Karpas-422 (cell line): Measurements from ENCODE around the gene PPP2R1B. TPM values are rescaled to one million over a fixed set of nuclear protein-coding genes. Genes with fewer than 3 reads are reported as not detected.

Experiments used
- DNase-seq: peaks from one replicate; pipeline ENCODE4 v3.0.0-alpha.2; 2015
- H2AFZ ChIP-seq: fragments of 200-600 bp; sonication (generic); 2 replicates; pipeline ENCODE4 v1.6.1; 2014; ENCODE audit warnings: antibody characterized with exemption, low read length, mixed read lengths
- H3K27ac ChIP-seq: fragments of 200-600 bp; sonication (generic); 2 replicates; pipeline ENCODE4 v1.5.1; 2014; ENCODE audit warnings: mild to moderate bottlenecking, low read length, moderate library complexity
- H3K27me3 ChIP-seq: fragments of 200-600 bp; sonication (generic); 2 replicates; pipeline ENCODE4 v1.6.1; 2014; ENCODE audit warnings: low read length, mixed read lengths
- H3K36me3 ChIP-seq: fragments of 200-600 bp; sonication (generic); 2 replicates; pipeline ENCODE4 v1.6.1; 2014; ENCODE audit warnings: low read length, mixed read lengths; ENCODE audit not compliant: insufficient read depth
- H3K4me1 ChIP-seq: fragments of 200-600 bp; sonication (generic); 2 replicates; pipeline ENCODE4 v1.6.1; 2014; ENCODE audit warnings: mild to moderate bottlenecking, low read length, mixed read lengths
- H3K4me2 ChIP-seq: fragments of 200-600 bp; sonication (generic); 2 replicates; pipeline ENCODE4 v1.6.1; 2014; ENCODE audit warnings: low read length, low read depth, mild to moderate bottlenecking; ENCODE audit not compliant: poor library complexity, severe bottlenecking
- H3K4me3 ChIP-seq: fragments of 200-600 bp; sonication (generic); 2 replicates; pipeline ENCODE4 v1.5.1; 2014; ENCODE audit warnings: mild to moderate bottlenecking, antibody characterized with exemption, low read length, mixed read lengths
- H3K79me2 ChIP-seq: fragments of 200-600 bp; sonication (generic); 2 replicates; pipeline ENCODE4 v1.6.1; 2014; ENCODE audit warnings: mild to moderate bottlenecking, low read length, mixed read lengths
- H3K9ac ChIP-seq: fragments of 200-600 bp; sonication (generic); 2 replicates; pipeline ENCODE4 v1.6.0; 2014; ENCODE audit warnings: low read length
- H3K9me2 ChIP-seq: fragments of 200-600 bp; sonication (generic), shearing (Covaris generic); replicated peaks from 2 replicates; pipeline ENCODE4 v1.6.0; 2014; ENCODE audit warnings: mild to moderate bottlenecking, low read length, moderate library complexity; ENCODE audit not compliant: insufficient read depth
- H3K9me3 ChIP-seq: fragments of 300-700, 200-600 bp; sonication (generic); 2 replicates; pipeline ENCODE4 v1.6.1; 2014; ENCODE audit warnings: low read length, mixed read lengths
- H4K20me1 ChIP-seq: fragments of 200-600 bp; sonication (generic); 2 replicates; pipeline ENCODE4 v1.6.1; 2014; ENCODE audit warnings: mild to moderate bottlenecking, antibody characterized with exemption, low read length, low read depth; ENCODE audit not compliant: insufficient read depth
- total RNA-seq: library from RNA; depleted of rRNA; stranded (reverse); fragments of >200 nt; shearing (Covaris generic); gene quantifications from 2 replicates; pipeline ENCODE4 v1.2.3, GENCODE V29; 2014; ENCODE audit warnings: low replicate concordance; rRNA removed

The PPP2R1B gene
- total RNA-seq, result 145 and 211 TPM in 2 replicates

DNA sequence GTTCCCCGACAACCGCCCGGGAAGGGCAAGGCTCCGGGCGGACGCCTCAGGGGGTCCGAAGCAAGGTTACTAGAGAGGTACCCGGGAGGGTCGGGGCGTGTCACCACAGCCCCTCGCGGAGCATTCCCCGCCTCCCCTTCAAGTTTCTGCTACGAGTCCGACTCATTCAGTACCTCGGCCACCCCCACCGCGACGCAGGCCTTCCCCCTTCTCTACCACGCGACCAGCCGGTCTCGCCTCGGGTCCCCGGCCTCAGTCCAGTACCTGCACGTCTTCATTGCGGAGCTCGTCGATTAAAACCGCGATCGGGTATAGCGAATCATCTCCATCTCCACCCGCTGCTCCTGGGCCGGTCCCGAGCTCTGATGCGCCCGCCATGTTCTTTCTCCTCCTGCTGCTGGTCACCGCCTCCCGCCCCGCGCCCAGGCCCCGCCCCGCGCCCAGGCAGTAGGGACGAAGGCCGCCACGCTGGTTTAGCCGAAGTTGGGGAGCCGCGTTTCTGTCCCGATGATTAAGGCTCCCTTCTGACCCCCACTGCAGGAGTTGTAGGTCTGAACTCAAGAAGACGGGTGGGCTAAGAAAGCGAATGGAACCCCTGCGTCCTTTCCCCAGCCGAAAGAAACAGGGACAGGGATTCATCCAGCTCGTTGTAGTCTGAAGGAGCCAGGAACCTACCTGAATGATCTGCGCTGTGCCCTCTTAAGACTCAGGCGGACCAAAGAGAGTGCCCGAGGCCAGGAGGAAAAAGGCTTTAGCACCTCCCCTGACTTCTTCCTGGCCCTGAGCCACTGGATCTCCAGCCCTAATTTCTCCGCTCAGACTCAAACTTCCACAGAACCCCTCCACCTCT is at the start of gene PPP2R1B:
PPP2R1B (minus strand) TSS at position 406 of the 850 bp plus-strand sequence; CDS start at position 378, 28 bp downstream.
- Histone ChIP-seq H3K4me3 (peak within 1 kb of the TSS; percentile 63), H2AFZ (peak within 1 kb of the TSS; percentile 97), H3K36me3 (peaks cover 33% of the 10 kb centered on the region)

DNA sequence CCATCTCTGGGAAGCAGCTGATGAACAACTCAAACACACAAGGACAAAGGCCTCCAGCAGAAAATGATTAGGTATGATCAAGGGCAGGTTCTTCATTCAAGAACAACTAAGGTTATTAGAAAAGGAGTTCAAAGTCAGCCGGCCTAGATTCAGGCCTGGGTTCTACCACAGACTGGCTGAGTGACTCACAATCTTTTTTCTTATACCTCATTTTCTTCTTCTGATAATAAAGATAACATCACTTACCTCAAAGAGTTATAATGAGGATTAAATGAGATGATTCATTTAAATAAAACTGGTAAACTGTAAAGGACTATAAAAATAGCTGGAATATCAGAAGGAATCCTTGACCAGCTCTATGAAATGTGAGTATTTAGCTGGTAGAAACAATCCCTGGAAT is 49.3 kb upstream of the PPP2R1B start:
- no peaks in the 10 kb centered on the region for H4K20me1 ChIP-seq
- no peaks in the 10 kb centered on the region for H3K36me3 ChIP-seq
- no peaks in the 10 kb centered on the region for H3K9me2 ChIP-seq
- DNase-seq, result no peak
- H2AFZ ChIP-seq, result no peak overlapping the region
- H3K9me3 ChIP-seq, result no peaks in the 10 kb centered on the region
- no peak overlapping the region for H3K4me3 ChIP-seq
- H3K4me1 ChIP-seq, result no peaks in the 10 kb centered on the region
- H3K9ac ChIP-seq, result no peak overlapping the region
- no peak overlapping the region for H3K4me2 ChIP-seq
- H3K27ac ChIP-seq, result no peak overlapping the region
- H3K27me3 ChIP-seq, result no peaks in the 10 kb centered on the region
- H3K79me2 ChIP-seq, result no peaks in the 10 kb centered on the region

More for the DNA sequence above, at the start of gene PPP2R1B:
- peaks cover 32% of the 10 kb centered on the region for H3K4me1 ChIP-seq
- H4K20me1 ChIP-seq, result no peaks in the 10 kb centered on the region
- H3K27ac ChIP-seq, result peak within 1 kb of the TSS; percentile 2
- no peaks in the 10 kb centered on the region for H3K9me2 ChIP-seq
- peak within 1 kb of the TSS; percentile 74 for H3K9ac ChIP-seq
- no peaks in the 10 kb centered on the region for H3K9me3 ChIP-seq
- DNase-seq, result peak; percentile 100
- H3K4me2 ChIP-seq, result peak within 1 kb of the TSS; percentile 69
- H3K27me3 ChIP-seq, result no peaks in the 10 kb centered on the region
- peaks cover 49% of the 10 kb centered on the region for H3K79me2 ChIP-seq

DNA sequence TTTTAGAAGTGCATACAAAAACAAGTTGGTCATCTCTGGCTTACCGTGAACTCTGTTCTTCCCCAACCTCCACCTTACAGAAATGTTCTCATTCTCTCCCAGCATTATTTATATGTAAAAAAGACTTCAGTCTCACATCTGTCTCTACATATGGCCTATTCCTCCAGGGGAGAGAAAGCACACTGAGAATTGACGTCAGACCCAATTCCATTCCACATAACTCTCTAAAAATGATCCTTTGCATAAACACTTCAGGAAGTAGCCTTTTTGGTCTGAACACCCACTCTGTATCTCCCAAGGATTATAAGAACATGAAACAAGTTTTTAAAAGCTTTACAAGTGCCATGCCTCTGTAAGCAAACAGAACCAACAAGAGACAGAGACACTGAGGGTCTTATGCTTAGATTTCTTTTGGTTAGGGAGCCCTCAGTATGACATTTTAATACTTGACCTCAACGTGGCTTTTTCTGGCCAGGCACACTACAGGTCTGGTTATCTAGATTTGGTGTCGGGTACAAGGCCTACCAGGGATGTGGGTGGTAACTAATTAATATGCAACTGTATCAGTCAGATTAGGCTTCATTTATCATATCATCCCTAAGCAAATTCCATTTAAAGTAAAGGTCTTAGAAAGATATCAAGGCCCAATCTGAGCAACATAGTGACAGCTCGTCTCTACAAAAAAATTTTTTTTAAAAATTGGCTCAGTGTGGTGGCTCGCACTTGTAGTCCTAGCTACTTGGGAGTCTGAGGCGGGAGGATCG is 48.5 kb upstream of the PPP2R1B start:
- no peaks in the 10 kb centered on the region for H3K36me3 ChIP-seq
- no peak overlapping the region for H3K9ac ChIP-seq
- no peaks in the 10 kb centered on the region for H3K4me1 ChIP-seq
- no peaks in the 10 kb centered on the region for H3K27me3 ChIP-seq
- H3K9me2 ChIP-seq, result no peaks in the 10 kb centered on the region
- H3K4me3 ChIP-seq, result no peak overlapping the region
- H4K20me1 ChIP-seq, result no peaks in the 10 kb centered on the region
- H3K27ac ChIP-seq, result no peak overlapping the region
- no peaks in the 10 kb centered on the region for H3K9me3 ChIP-seq
- H3K4me2 ChIP-seq, result no peak overlapping the region
- no peaks in the 10 kb centered on the region for H3K79me2 ChIP-seq
- H2AFZ ChIP-seq, result 0 out of 2 replicates have a peak overlapping the region, but pooled peaks have one; percentile 0
- DNase-seq, result no peak

DNA sequence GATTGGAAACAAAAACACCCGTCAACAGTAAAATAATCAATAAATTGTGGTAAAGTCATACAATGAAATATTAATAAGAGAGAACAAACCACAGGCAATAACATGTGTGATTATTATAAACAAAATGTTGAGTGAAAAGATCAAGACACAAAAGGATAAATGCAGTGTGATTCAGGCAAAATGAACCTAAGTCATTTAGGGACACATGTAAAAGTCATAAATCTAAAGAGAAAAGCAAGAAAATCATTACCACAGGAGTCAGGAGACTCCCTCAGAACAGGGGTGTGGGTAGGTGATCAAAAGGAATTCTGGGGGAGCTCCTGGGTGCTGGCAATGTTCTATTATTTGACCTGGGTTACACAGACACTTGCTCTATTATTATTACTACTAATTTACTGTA is 47.9 kb upstream of the PPP2R1B start:
- Histone ChIP-seq H3K9me3 (no peaks in the 10 kb centered on the region), H2AFZ (no peak overlapping the region), H3K4me1 (no peaks in the 10 kb centered on the region), H3K4me2 (no peak overlapping the region), H3K4me3 (no peak overlapping the region), H3K9ac (no peak overlapping the region), H3K27ac (no peak overlapping the region), H4K20me1 (no peaks in the 10 kb centered on the region), H3K9me2 (no peaks in the 10 kb centered on the region), H3K36me3 (no peaks in the 10 kb centered on the region), H3K79me2 (no peaks in the 10 kb centered on the region), H3K27me3 (no peaks in the 10 kb centered on the region)
- DNase-seq, result no peak

DNA sequence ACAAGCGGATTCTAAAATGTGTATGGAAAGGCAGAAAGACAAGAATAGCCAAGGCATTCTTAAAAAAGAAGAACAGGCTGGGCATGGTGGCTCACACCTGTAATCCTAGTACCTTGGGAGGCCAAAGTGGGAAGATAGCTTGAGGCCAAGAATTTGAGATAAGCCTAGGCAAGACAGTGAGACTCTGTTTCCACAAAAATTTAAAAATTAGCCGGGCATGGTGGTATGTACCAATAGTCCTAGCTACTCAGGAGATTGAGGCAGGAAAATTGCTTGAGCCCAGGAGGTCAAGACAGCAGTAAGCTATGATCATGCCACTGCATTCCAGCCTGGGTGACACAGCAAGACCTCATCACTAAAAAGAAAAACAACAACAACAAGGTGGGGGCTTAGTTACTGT is 46.0 kb upstream of the PPP2R1B start:
- Histone ChIP-seq H3K27ac (no peak overlapping the region), H3K27me3 (no peaks in the 10 kb centered on the region)
- no peak for DNase-seq

DNA sequence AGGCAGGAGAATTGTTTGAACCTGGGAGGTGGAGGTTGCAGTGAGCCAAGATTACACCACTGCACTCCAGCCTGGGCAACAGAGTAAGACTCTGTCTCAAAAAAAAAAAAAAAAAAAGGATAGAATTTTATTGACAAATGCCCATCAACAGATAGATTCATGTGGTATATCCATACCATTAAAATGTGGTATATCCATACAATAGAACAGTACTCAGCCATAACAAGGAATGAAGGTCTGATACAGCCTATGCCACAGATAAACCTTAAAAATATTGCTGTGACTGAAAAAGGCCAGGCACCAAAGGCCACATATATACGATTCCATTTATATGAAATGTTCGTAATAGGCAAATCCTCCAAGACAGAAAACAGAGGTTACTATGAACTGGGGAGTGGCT is 45.3 kb upstream of the PPP2R1B start:
- Histone ChIP-seq H3K4me3 (no peak overlapping the region), H3K79me2 (no peaks in the 10 kb centered on the region), H2AFZ (no peak overlapping the region)

More for the DNA sequence above, 46.0 kb upstream of the PPP2R1B start:
- H3K79me2 ChIP-seq, result no peaks in the 10 kb centered on the region
- H3K9me2 ChIP-seq, result no peaks in the 10 kb centered on the region
- H3K4me1 ChIP-seq, result no peaks in the 10 kb centered on the region
- H4K20me1 ChIP-seq, result no peaks in the 10 kb centered on the region
- no peak overlapping the region for H3K9ac ChIP-seq
- no peak overlapping the region for H3K4me2 ChIP-seq
- H3K9me3 ChIP-seq, result no peaks in the 10 kb centered on the region
- H3K36me3 ChIP-seq, result no peaks in the 10 kb centered on the region
- no peak overlapping the region for H2AFZ ChIP-seq
- no peak overlapping the region for H3K4me3 ChIP-seq

DNA sequence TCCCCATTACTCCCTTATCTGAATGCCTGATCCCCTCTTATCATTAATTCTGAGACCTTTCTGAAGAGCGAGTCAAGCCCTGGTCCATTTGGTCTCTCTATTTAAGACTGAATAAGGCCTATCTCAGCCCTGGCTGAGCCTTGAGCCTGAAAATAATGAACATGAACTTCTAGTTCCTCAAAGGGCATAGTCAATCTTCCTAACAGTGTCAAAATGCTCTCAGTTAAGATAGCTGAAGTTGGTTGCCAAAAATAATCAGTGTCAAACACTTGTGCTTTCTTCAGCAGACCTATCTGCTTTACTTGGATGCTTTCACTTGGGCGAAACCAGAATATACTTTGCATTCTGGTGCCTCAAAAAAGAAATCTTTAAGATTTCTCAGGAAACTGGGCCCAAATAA is 42.6 kb upstream of the PPP2R1B start:
- Histone ChIP-seq H3K27me3 (no peaks in the 10 kb centered on the region), H3K9ac (no peak overlapping the region), H3K4me3 (no peak overlapping the region), H3K27ac (no peak overlapping the region), H3K4me2 (no peak overlapping the region), H3K36me3 (no peaks in the 10 kb centered on the region), H3K79me2 (no peaks in the 10 kb centered on the region), H3K9me2 (no peaks in the 10 kb centered on the region), H3K9me3 (no peaks in the 10 kb centered on the region), H2AFZ (no peak overlapping the region), H4K20me1 (no peaks in the 10 kb centered on the region), H3K4me1 (no peaks in the 10 kb centered on the region)
- no peak for DNase-seq

More for the DNA sequence above, 45.3 kb upstream of the PPP2R1B start:
- Histone ChIP-seq H3K9me2 (no peaks in the 10 kb centered on the region), H3K9ac (no peak overlapping the region), H3K27me3 (no peaks in the 10 kb centered on the region), H4K20me1 (no peaks in the 10 kb centered on the region), H3K9me3 (no peaks in the 10 kb centered on the region), H3K36me3 (no peaks in the 10 kb centered on the region), H3K4me1 (no peaks in the 10 kb centered on the region), H3K4me2 (no peak overlapping the region), H3K27ac (no peak overlapping the region)
- no peak for DNase-seq

DNA sequence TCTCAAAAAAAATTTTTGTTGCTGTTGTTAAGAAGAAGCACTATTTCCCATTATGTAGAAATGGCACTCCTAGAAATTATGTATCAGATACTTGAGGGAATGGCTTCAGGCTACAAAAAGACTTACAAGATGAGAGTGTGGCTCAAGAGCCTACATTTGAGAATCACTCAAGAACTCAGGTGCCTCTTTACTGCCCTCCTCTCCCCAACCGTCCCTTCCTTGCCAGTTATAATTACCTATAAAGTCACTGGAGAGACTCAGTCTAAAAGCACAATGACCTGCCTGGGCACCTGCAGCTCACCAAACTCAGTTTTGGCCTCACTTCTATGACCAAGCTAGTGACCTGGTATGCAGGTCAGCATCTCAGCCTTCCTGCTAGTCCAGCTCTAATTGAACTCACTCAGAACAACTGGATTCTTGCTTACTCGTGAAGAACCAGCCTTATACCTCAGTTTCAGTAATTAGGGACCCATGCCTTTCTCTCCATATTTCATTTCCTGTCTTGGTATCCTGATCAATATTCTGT is 41.9 kb upstream of the PPP2R1B start:
- Histone ChIP-seq H2AFZ (no peak overlapping the region), H3K27ac (no peak overlapping the region), H3K9ac (no peak overlapping the region), H3K9me3 (no peaks in the 10 kb centered on the region), H3K4me1 (no peaks in the 10 kb centered on the region), H3K9me2 (no peaks in the 10 kb centered on the region), H3K36me3 (no peaks in the 10 kb centered on the region), H4K20me1 (no peaks in the 10 kb centered on the region), H3K79me2 (no peaks in the 10 kb centered on the region), H3K4me3 (no peak overlapping the region), H3K27me3 (no peaks in the 10 kb centered on the region), H3K4me2 (no peak overlapping the region)
- no peak for DNase-seq
